ENCODE results near the gene UFSP1. TPM values are rescaled to one million over a fixed set of nuclear protein-coding genes. Genes with fewer than 3 reads are reported as not detected.

The UFSP1 gene
- total RNA-seq, 1 donor from 2014 or later = 0.58 TPM

GRCh38 chr7:100900978-100901377 lies 11.5 kb upstream of the UFSP1 start:
- DNase-seq (ENCODE audit: low read depth) = no peak
- TF ChIP-seq CTCF (conservative IDR thresholded peaks at IDR 0.05; ENCODE audit: low read depth, low read length) = no peak
- no peak overlapping the region for H3K4me3 ChIP-seq (ENCODE audit: low read depth, low read length)

- DNase-seq (ENCODE audit: low read depth) = no peak
- no peak for TF ChIP-seq CTCF (conservative IDR thresholded peaks at IDR 0.05; ENCODE audit: low read depth, low read length)
- no peak overlapping the region for H3K4me3 ChIP-seq (ENCODE audit: low read depth, low read length)
These were observed 9.9 kb upstream of the UFSP1 start for GRCh38 chr7:100899432-100899831.

- no peak overlapping the region for H3K4me3 ChIP-seq (ENCODE audit: low read depth, low read length)
- DNase-seq (ENCODE audit: low read depth) = no peak
- no peak for TF ChIP-seq CTCF (conservative IDR thresholded peaks at IDR 0.05; ENCODE audit: low read depth, low read length)
These were observed 8.4 kb upstream of the UFSP1 start for GRCh38 chr7:100897772-100898454.

GRCh38 chr7:100896732-100897608 lies 7.5 kb upstream of the UFSP1 start:
- TF ChIP-seq CTCF (conservative IDR thresholded peaks at IDR 0.05; ENCODE audit: low read depth, low read length) = peak; percentile 71
- peak overlapping the region; percentile 11 for H3K4me3 ChIP-seq (ENCODE audit: low read depth, low read length)
- DNase-seq (ENCODE audit: low read depth) = no peak

GRCh38 chr7:100895956-100896731 lies 6.6 kb upstream of the UFSP1 start:
- H3K4me3 ChIP-seq (ENCODE audit: low read depth, low read length) = no peak overlapping the region
- no peak for DNase-seq (ENCODE audit: low read depth)
- TF ChIP-seq CTCF (conservative IDR thresholded peaks at IDR 0.05; ENCODE audit: low read depth, low read length) = no peak

- TF ChIP-seq CTCF (conservative IDR thresholded peaks at IDR 0.05; ENCODE audit: low read depth, low read length) = no peak
- H3K4me3 ChIP-seq (ENCODE audit: low read depth, low read length) = peak within 1 kb of the TSS; percentile 45
- DNase-seq (ENCODE audit: low read depth) = no peak
These were observed 6.1 kb upstream of the UFSP1 start, which contains the start of gene ACHE for GRCh38 chr7:100895701-100895955. ACHE (minus strand) TSS chr7:100895888; CDS start chr7:100894232, 1,656 bp downstream.

All from epithelial cell of proximal tubule (primary cell).